GM23248 (cell line): ENCODE measurements around the gene TENM4.

Source experiments
- EZH2 ChIP-seq: fragments of 200-600 bp; sonication (generic); IDR thresholded peaks from 2 replicates; pipeline ENCODE4 v1.6.1; 2018; ENCODE audit warnings: antibody characterized with exemption, mild to moderate bottlenecking; ENCODE audit not compliant: insufficient read depth, poor library complexity, severe bottlenecking
- EZH2phosphoT487 ChIP-seq: fragments of 200-600 bp; sonication (generic); IDR thresholded peaks from 2 replicates; pipeline ENCODE4 v1.6.1; 2018; ENCODE audit warnings: antibody characterized with exemption, moderate library complexity, mild to moderate bottlenecking, low read depth; ENCODE audit not compliant: insufficient read depth

- TF ChIP-seq EZH2 (no peak), EZH2phosphoT487 (no peak)
Measured at GRCh38 chr11:78762105-78762504, 678.7 kb downstream of the TENM4 start.
